G401.6 (cell line): Measurements from ENCODE around the gene NDEL1.
"Not testable (repeated sequence)": the region's sequence is repeated elsewhere in the genome, so short reads cannot be mapped to it uniquely, and the experiment has no call there.

Source experiments
- FAIRE-seq: peaks from 2 replicates; lab custom pipeline; 2012; peaks lifted over from hg19 to GRCh38; lab: Jason Lieb, UNC

The NDEL1 gene

DNA sequence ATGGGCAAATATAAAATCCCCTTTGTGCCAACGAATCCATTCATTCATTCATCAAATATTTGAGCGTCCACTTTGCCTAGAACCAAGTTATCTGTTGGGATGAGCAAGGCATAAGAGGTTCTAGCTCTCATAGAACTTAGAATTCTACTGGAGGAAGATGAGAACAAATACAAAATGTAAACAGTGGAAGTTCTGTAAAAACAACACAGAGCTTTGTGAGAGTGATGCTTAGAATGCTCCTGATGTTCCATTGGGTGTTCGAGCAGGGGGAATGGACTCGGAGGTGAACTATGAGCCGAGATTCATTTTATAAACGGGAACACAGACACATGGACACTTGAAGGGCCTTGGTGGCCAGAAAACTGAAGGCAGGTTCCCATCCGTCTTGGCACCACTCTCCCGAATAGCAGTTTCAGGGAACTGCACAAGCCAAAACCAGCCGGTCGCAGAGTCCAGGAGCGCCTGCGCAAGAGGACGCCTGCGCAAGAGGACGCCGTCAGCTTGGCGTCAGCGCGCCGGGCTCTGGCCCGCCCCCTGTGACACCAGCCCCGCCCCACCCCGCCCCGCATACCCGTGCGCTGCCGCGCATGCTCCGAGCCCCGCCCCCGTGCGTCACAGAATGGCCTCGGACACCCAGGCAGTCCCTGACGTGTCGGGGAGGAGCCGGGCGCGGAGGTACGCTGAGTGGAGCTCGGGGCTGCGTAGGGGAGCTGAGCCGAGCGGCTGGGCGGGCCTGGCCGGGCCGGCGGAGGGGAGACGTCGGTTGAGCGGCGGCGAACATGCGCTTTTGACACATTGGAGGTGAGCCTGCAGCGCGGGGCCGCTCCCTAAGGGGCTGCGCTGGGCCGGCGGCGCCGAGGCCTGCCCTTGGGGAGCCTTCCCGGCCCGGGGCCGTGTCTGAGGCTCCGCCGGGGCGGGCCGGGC is at the start of gene NDEL1:
TSS of gene NDEL1 (plus strand) at position 640 of the 924 bp plus-strand sequence. CDS start 8,388 bp downstream, outside the sequence.
- FAIRE-seq: no peak

- no peak for FAIRE-seq
Measured at GRCh38 chr17:8386841-8387240, 48.8 kb upstream of the NDEL1 start.

DNA sequence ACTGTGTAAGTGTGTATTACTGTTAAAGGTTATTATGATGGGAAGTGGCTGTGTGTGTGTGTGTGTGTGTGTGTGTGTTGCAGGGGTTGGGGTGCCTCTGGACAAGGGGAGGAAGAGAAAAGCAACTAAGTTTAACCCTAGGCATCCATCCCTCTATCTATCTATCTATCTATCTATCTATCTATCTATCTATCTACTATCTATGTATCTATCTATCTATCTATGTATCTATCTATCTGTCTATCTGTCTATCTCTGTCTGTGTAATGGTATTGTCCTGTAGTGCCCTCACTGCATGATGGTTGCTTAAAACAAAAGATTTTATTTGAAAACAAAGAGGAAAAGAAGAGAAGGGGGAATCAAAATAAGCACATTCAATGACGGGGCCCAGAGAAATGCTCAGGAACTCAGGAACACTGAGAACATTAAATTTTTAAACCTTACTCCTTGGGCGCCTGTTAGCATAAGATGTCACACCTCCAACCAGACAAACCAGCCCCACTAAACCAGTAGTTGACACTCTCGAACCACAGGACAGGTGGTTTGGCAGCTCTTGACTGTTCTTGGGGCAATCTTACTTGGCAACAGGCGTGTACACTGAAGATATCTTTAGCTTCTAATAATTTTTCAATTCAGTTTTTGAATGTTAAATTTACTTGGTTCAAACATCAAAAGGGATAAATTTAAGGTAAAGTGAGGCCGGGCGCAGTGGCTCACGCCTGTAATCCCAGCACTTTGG is 47.6 kb upstream of the NDEL1 start:
- no peak for FAIRE-seq

DNA sequence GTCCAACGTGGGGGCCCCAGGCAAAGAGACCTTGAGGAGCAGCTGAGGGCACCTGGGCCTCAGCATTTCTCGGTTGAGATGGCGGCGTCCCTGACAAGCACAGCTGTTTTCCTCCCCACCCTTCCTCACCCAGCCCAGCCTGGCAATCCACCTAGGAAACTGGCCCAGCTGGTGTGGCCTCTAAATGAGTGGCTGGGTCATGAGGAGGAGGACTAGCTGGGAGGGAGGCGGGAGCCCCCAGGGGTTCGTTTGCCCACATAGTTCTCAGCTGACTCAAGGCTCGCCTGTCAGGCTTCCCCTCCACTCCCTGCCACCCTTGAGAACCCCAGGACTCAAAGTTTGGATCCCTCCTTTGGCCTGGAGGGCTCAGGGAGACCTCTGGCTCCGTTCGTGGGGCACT is 44.0 kb upstream of the NDEL1 start:
- no peak for FAIRE-seq

- FAIRE-seq: no peak
Measured at GRCh38 chr17:8392274-8392673, 43.4 kb upstream of the NDEL1 start.

DNA sequence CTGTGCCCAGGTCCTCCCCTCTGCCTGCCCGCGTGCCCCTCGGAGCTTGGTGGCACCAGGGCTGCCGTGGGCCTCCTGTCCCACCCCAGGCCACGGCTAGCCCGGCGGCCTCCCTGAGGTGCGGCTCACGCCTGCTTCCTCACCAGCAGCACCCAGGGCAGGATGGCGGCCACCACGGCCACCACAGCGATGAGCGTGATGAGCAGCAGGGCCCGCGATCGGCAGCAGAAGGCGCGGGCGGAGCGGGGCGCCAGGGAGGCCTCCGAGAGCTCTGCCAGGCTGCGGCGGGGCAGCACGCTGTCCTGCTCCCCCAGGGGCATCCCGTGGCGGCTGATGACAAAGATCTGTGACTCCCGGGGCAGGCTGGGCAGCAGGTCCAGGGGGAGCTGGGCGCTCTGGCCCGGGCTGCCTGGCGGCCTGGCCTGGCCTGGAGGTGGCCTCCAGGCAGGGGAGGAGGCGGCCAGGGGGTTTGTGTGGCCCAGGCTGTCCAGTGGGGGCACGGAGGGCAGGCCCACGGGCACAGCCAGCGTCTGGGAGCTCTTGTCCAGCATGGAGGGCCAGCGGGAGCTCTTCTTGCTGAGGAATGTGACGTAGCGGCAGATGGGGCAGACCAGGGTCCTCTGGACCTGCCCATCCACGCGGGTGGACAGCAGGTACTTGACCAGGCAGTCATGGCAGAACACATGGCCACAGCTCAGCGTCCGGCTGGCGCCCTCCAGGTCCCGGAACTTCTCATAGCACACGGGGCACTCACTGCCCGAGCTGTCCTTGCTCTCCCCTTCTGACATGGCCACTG is 42.8 kb upstream of the NDEL1 start:
- no peak for FAIRE-seq

- peak; percentile 37 for FAIRE-seq
Measured at GRCh38 chr17:8393470-8394231, 42.0 kb upstream of the NDEL1 start.

- FAIRE-seq: not testable (repeated sequence)
Measured at GRCh38 chr17:8394497-8394896, 41.2 kb upstream of the NDEL1 start.

DNA sequence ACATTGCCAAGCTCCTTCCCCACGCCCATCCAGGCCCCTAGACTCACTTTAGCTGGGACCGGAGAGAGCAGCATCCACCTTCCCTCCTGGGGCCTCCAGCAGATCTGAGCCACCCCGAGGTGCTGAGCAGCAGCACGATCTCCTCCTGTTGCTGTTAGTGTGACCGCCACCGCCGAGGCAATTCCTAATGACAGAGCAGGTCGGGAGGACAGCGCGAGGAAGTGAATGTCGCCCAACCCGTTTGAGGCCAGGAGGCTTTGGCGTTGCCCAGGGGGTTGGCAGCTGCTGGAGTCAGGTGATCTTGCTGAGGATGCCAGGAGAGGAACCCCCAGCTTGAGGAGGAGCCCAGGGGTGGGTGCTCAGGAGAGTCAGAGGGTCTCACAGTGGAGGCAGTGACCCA is 38.0 kb upstream of the NDEL1 start, which contains the start of gene RNF222:
TSS of gene RNF222 (minus strand) at position 192 of the 400 bp plus-strand sequence. CDS start 4,366 bp downstream, outside the sequence.
- no peak for FAIRE-seq

GRCh38 chr17:8398980-8399379 is 36.7 kb upstream of the NDEL1 start:
- FAIRE-seq: no peak

GRCh38 chr17:8401107-8401506 is 34.6 kb upstream of the NDEL1 start:
- FAIRE-seq: no peak

- FAIRE-seq: peak; percentile 3
Measured at GRCh38 chr17:8402921-8403536, 32.7 kb upstream of the NDEL1 start.

GRCh38 chr17:8405499-8406016 is 30.1 kb upstream of the NDEL1 start:
- FAIRE-seq: no peak

- FAIRE-seq: no peak
Measured at GRCh38 chr17:8406174-8406573, 29.5 kb upstream of the NDEL1 start.

- no peak for FAIRE-seq
Measured at GRCh38 chr17:8408371-8408770, 27.3 kb upstream of the NDEL1 start.

DNA sequence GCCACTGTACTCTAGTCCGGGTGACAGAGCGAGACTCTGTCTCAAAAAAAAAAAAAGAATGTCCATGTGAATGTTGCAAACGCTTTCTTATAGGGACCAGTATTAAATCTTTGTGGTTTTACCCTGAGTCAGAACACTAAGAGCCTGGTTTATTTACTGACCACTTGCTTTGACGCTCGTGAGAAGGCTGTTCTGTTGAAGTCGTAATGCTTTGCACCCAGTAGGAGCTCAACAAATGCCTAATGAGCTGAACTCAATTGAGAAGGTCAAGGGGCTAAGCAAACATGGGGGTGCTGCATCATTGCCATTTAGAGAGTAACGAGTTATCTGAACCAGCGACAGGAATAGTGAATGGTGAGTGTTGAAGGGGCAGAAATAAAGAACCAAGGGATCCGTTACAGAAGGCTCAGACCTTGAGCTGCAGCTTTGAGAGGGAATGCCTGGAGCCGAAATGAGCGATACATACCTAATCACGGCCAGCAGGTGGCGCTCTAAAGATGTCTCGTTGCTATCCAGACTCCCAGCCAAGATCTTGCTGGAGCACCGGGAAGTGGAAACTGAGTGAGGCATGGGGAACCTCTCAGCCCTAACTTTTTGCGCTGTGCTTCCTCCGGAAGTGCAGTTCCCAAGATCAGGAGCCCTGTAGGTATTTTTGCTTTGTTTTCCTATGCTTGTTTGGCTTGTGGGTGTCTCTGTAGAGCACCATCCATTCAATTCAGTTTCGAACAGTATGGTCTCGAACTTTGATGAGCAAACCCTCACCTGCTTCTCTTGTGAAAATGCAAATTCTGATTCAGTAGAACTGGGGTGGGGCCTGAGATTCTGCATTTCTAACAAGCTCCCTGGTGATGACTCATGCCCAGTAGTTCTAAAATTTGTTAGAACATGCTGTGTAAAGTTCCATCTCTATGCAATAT is 25.5 kb upstream of the NDEL1 start:
- peak; percentile 97 for FAIRE-seq

DNA sequence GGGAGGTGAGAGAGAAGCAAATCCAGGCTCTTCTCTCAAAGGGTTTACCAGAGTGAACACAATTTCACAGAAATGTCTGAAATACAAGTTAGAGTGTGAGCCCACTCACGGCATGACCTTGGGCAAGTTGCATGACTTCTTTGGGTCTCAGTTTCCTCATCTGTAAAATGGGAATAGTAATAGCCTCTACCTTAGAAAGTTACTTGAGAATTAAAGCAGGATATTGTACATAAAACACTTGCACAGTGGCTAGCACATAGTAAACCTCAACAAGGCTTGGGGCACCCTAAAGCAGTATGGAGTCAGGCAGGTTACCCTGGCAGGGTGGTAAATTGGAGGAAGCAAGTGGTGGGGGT is 24.8 kb upstream of the NDEL1 start:
- no peak for FAIRE-seq

DNA sequence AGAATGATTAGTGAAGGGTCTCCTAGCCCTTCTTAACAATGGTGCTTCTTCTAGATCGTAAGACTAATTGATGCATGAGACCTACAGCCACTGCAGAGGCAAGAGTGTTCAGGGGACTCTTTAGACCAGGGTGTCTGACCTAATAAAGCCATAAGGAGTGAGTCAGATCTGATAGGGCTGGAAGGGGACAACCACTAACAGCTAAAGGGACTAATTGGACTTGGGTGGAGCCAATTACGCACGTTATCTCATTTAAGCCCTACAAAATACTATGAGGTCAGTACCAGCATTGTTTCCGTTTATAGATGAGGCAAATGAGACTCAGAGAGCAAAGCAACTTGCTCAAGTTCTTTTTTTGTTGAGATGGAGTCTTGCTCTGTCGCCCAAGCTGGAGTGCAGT is 23.6 kb upstream of the NDEL1 start:
- no peak for FAIRE-seq

- FAIRE-seq: no peak
Measured at GRCh38 chr17:8413328-8413727, 22.4 kb upstream of the NDEL1 start.

- FAIRE-seq: no peak
Measured at GRCh38 chr17:8413938-8414337, 21.7 kb upstream of the NDEL1 start.
